Brain microvascular endothelial cell (primary cell): ENCODE data around the gene DCHS1.

Experiments
- DNase-seq: peaks from one replicate; pipeline ENCODE4 v3.0.0-alpha.2; 2020
- H3K27ac ChIP-seq: fragments of 250-450 bp; sonication (Bioruptor Pico); 2 replicates; pipeline ENCODE4 v1.5.1; 2020; ENCODE audit warnings: mild to moderate bottlenecking, moderate library complexity
- H3K27me3 ChIP-seq: fragments of 250-450 bp; sonication (Bioruptor Pico); replicated peaks from 2 replicates; pipeline ENCODE4 v1.5.1; 2020; ENCODE audit warnings: mild to moderate bottlenecking
- H3K36me3 ChIP-seq: fragments of 250-450 bp; sonication (Bioruptor Pico); replicated peaks from 2 replicates; pipeline ENCODE4 v1.5.1; 2020; ENCODE audit warnings: mild to moderate bottlenecking
- H3K4me3 ChIP-seq: 2 replicates; pipeline ENCODE4 v1.5.1; 2011; ENCODE audit warnings: low read depth, mild to moderate bottlenecking, control low read depth, low read length, moderate library complexity
- CTCF ChIP-seq: IDR thresholded peaks from 2 replicates; pipeline ENCODE4 v1.5.1; 2011; ENCODE audit warnings: low read depth, mild to moderate bottlenecking, moderate library complexity, low read length, control low read depth, inconsistent platforms; ENCODE audit errors: missing control alignments
- in situ Hi-C: cut with HindIII; loops from 2 replicates; pipeline ENCODE4 v1.10.0; 2017; ENCODE audit warnings: low sequenced_read_pairs, low pct_ligation_motif_present

DCHS1 gene

GRCh38 chr11:6602096-6602940 lies 53.3 kb downstream of the DCHS1 start:
- H3K4me3 ChIP-seq: peak overlapping the region; percentile 97
- in situ Hi-C loops: no loop called here
- no peak overlapping the region for H3K27ac ChIP-seq
- TF ChIP-seq CTCF: no peak
- peaks cover 25% of the 10 kb centered on the region for H3K36me3 ChIP-seq
- H3K27me3 ChIP-seq: no peaks in the 10 kb centered on the region
- DNase-seq: no peak

GRCh38 chr11:6601041-6601461 lies 54.6 kb downstream of the DCHS1 start:
- H3K36me3 ChIP-seq: peaks cover 25% of the 10 kb centered on the region
- no peak for DNase-seq
- no peaks in the 10 kb centered on the region for H3K27me3 ChIP-seq
- in situ Hi-C loops: no loop called here
- no peak overlapping the region for H3K27ac ChIP-seq
- TF ChIP-seq CTCF: no peak
- H3K4me3 ChIP-seq: no peak overlapping the region

GRCh38 chr11:6599881-6600390 lies 55.7 kb downstream of the DCHS1 start:
- Histone ChIP-seq H3K27me3 (no peaks in the 10 kb centered on the region), H3K27ac (no peak overlapping the region), H3K36me3 (peaks cover 25% of the 10 kb centered on the region), H3K4me3 (no peak overlapping the region)
- in situ Hi-C loops: no loop called here
- TF ChIP-seq CTCF: no peak
- DNase-seq: no peak

GRCh38 chr11:6599449-6599848 lies 56.2 kb downstream of the DCHS1 start:
- no peak for DNase-seq
- H3K27ac ChIP-seq: no peak overlapping the region
- H3K4me3 ChIP-seq: no peak overlapping the region
- no peak for TF ChIP-seq CTCF
- H3K27me3 ChIP-seq: no peaks in the 10 kb centered on the region
- in situ Hi-C loops: no loop called here
- peaks cover 27% of the 10 kb centered on the region for H3K36me3 ChIP-seq

GRCh38 chr11:6598555-6598954 lies 57.1 kb downstream of the DCHS1 start:
- TF ChIP-seq CTCF: no peak
- peaks cover 27% of the 10 kb centered on the region for H3K36me3 ChIP-seq
- no peaks in the 10 kb centered on the region for H3K27me3 ChIP-seq
- DNase-seq: no peak
- no peak overlapping the region for H3K4me3 ChIP-seq
- in situ Hi-C loops: no loop called here
- no peak overlapping the region for H3K27ac ChIP-seq
